NCI-H2029 (cell line): Measurements from ENCODE around the gene ALDH1A3.

ENCODE experiments used
- DNase-seq: peaks from one replicate; lab custom pipeline; 2025; lab: John Stamatoyannopoulos, UW

The ALDH1A3 gene

DNA sequence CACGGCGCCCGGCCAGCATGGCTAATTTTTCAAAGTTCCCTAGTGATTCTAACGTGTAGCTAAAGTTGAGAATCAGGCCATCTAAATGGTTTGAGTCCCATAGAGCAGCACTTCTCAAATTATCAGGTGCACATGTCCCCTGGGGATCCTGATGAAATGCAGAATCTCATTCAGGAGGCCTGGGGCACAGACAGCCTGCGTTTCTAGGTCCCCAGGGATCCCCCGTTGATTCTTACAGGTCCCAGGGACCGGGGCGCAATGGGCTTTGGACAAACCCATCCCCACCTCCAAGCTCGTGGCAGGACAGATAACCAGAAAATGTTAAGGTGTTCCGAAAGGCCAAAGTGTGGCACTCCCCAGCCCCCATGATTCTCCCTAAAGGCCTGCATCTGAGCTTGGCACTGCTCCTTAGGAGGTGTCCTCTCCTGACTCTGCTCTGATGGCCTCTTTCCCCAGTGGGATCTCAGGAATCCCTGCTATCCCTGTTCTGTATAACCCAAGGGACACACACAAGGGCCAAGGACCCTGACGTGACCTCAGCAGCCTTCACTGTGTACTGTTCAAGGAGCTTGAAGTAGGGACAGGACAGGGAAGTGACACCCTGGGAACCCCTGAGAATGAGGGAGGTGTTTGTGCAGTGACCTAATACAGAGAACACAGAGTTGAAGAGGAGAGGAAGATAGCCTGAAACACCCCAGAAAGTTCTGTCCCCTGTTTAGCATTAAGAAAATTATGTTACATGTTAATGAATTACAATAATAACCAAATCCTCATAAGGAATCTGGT lies 47.5 kb downstream of the ALDH1A3 start:
- no peak for DNase-seq

DNA sequence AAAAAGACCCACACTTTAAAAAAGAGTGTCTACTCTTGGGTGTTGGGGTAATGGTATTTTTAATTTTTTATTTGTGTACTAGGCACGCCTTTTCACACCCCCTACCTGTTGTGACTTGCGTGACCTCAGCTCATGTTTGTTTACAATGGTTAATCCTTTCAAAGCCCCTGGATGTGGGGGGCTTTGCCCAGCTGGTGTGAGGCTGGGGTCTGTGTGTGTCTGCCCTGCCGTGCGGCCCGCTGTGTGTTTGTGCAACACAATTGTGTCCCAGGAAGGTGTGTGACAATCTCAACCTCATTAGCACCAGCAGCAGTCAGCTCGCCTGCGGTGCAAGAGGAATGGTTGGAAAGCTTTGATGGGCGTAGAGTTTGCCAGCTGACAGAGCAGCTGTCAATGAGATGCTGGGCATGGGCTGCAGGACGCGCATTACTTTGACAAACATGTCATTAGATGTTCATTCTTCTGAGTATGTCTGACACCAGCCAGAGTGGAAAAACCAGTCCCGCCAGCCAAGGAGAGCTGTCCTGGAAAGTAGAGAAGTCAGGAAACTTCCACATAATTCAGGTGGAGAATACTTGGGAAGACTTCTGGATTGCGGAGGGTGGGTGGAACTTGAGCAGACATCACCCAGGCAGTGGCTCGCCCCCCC lies 49.1 kb downstream of the ALDH1A3 start:
- no peak for DNase-seq

GRCh38 chr15:100929641-100930042 lies 50.0 kb downstream of the ALDH1A3 start:
- DNase-seq, result no peak

DNA sequence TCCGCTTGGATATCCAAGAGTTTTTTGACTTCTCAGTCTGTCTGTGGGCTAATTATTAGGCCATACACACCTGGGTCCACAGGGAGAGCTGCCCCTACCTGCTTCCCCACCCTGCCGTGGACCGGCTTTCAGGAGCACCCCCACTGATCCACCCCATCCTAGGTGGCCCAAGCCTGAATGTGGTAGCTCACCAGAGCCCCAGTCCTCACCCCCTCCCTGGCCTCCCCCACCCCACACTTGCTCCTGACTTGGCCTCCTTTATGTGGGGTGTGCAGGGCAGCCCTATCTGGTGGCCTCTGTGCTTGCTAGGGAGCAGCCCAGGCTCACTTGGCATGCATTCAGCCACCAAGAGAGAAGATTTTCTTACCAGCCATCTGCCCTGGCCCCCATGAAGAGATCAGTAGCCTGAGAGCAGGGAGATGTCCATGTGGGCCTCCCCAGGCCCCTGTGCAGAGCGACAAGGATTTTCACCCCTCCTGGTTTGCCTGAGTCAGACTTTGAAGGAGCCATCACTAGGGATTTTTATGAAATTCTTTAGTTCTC lies 50.7 kb downstream of the ALDH1A3 start:
- no peak for DNase-seq

DNA sequence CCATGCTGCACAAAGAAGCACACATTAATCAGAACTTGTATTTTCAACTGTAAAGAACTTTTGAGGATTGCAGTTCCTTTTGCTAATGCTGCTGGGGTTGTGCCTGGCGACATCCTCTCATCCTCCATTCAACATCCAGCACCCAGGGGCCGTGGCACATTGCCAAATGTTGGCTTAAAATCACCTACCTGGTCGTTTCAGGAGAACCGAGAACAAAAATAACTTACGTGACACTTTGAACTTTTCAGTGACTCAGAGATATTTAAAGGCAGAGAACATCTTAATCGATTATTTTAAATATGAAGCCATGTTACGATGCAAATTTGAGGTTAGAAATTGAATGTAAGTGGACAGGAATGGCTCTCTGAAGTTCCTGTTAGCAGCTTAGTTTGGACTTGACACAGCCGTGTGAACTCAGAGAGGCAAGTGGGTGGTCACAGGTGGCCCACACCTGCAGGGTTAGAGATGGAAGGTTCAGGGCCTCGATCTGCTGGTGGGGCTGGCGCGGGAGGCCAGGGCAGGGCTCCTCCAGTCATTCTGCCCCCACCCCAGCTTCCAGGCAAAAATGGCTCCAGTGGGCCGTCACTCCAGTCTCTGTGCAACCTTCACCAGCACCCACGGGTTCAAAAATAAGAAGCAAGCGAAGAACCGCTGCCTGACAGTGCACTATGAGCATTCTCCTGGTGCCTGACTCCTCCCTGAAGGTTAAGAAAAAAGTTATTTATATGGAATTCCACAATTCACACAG lies 51.7 kb downstream of the ALDH1A3 start:
- DNase-seq, result no peak

GRCh38 chr15:100932676-100933348 lies 53.2 kb downstream of the ALDH1A3 start:
- no peak for DNase-seq

- no peak for DNase-seq
Measured at GRCh38 chr15:100934166-100934565, 54.5 kb downstream of the ALDH1A3 start.

DNA sequence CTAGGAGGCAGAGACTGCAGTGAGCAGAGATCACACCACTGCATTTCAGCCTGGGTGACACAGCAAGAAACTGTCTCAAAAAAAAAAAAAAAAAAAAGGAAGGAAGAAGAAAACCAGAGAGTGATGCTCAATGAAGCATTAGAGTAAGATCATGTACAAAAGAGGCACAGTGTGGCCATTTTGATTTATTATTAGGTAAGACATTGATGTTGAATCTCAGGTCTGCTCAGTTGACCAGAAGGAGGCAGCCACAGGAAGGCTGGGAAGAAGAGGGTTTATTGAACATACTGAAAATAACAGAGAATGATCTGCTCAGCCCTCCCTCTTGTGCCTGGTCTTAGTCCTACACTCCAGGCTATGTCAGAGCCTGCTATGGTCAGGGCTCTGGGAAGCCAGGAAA lies 55.1 kb downstream of the ALDH1A3 start:
- DNase-seq, result no peak

GRCh38 chr15:100937171-100937570 lies 57.5 kb downstream of the ALDH1A3 start:
- DNase-seq, result no peak

DNA sequence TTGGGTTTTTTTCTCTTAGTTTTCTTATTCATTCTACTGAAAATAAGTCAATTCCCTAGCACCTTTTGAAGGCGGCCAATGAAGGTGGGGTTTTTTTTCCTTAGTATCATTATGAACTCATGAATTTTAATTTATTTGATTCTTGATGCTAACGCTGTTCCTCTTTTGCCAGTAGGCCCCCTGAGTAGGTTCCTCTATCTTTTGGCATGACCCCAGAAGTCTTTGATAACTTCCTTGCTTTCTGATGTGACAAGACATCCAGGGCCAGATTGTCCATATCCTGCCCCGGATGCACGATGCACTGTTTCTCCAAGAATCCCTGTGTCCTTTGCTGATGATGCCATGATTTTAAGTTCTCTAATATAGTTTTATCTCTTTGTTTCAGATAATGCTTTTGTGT lies 60.2 kb downstream of the ALDH1A3 start:
- no peak for DNase-seq

DNA sequence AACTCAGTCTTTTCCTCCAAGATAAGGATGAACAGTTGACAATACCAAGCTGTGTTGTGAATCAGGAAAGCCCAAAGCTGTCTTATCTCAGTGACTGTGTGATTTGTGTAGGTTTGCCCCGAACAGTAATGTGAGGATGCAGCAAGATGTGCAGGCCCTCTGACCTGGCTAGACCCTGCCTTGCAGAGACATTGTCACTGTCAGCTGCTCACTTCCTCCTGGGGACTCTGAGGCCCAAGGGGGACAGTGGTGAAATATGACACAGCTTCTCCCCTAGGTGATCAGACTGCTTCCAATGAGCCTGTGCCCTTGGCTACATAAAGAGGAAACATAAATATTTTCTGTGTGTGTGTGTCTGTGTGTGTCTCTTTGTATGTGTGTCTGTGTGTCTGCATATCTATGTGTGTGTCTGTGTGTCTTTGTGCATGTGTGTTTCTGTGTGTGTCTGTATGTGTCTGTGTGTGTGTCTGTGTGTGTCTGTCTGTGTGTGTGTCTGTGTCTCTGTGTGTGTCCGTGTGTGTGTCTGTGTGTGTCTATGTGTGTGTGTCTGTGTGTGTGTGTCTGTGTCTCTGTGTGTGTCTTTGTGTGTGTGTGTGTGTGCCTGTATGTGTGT lies 61.2 kb downstream of the ALDH1A3 start:
- no peak for DNase-seq

GRCh38 chr15:100941536-100941935 lies 61.9 kb downstream of the ALDH1A3 start:
- DNase-seq, result no peak

DNA sequence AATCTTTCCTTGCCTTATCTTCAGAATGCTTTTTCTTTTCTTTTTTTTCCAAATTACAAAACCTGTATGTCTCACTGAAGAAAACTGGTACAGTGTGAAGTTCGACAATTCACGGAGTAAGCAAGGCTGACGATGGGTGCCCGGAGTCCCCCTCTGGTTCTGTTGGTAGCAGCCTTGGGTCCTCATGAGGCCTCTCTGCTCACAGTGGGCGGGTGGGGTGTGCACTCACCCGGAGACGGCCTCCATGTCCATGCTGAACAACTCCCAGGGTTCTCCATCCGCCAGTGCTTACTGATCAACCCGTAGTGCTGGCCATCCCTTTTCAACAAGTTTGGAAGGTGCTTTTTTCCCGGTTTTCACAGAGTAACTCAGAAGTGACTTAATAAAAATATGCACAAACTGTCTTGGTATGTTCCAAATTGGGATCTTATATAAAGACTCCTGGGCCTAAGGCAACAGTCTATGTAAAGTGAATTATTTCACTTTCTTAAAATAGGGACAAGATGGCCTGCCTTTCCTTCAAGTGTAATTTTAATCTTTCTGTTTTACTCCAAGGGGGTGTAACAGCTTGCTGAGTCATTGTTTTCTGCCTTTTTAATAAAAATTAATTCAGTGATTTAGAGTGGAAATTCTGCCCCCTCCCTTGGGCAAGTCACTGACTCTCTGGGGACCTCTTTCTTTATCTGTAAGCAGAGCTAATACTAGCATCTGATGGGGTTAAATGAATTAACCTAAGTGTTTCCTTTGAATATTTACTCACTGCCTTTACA lies 63.2 kb downstream of the ALDH1A3 start:
- no peak for DNase-seq

- no peak for DNase-seq
Measured at GRCh38 chr15:100944244-100944895, 64.7 kb downstream of the ALDH1A3 start.

GRCh38 chr15:100944986-100945385 lies 65.4 kb downstream of the ALDH1A3 start:
- DNase-seq, result no peak

DNA sequence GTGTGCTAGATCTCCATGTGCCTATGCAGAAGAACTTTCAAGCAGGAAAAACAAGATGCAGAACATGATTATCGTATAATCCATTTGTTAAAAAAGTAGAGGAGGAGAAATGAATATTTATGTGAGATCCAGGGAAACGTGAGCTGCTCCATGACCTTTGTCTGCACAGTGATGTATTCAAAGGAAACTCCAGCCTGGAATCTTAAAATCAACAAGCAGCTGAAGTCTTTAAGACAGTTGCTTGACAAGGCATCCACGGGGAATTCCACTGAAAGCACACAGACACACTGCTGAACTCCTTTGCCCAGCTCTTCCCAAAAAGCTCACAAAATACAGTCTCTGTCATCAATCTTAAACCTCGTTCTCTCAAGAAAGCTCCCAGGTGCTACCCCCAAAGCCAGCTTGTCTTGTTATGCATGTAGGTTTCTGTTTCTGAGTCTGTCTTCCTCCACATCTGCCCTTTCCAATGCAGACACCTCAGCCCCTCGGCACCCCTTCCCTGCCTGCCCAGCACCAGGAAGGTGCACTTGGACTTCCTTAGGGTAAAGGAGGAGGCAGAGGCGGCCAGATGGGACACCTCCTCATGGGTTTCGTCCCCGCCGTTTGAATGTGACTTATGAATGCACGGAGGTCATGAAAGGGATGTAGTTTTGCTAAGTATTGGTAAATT lies 68.3 kb downstream of the ALDH1A3 start:
- no peak for DNase-seq

GRCh38 chr15:100948430-100948762 lies 68.8 kb downstream of the ALDH1A3 start:
- DNase-seq, result no peak

- DNase-seq, result no peak
Measured at GRCh38 chr15:100949691-100950090, 70.1 kb downstream of the ALDH1A3 start.

- DNase-seq, result no peak
Measured at GRCh38 chr15:100951965-100952364, 72.3 kb downstream of the ALDH1A3 start.

DNA sequence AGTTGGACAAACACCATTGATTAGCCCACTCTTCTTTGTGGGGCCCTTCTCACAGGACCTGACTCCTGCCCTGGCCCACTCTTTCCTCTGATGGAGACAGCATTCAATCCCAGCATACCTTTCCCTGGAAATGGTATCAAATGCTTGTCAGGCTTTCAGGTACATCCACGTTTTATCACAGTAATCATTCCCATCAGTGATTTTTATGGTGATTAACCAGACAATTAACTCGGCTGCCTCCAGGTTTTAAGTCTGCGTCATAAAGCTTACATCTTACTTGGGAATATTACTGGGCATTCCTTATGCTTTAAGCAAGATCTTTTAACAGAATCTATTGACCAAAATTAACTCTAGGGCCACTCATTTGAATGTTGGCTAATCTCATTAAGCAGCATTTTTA lies 72.9 kb downstream of the ALDH1A3 start:
- no peak for DNase-seq
